HepG2 (cell line): ENCODE measurements around the gene CTDSP1. TPM values are rescaled to one million over a fixed set of nuclear protein-coding genes. Genes with fewer than 3 reads are reported as not detected.

Source experiments
- ARHGAP35 ChIP-seq: sonication (generic); formaldehyde crosslinking; IDR thresholded peaks from 2 replicates; pipeline ENCODE4 v1.9.0; 2022; ENCODE audit warnings: mild to moderate bottlenecking, inconsistent platforms, moderate library complexity, missing genetic modification reagents, borderline replicate concordance
- MAF1 ChIP-seq: sonication (generic); formaldehyde crosslinking; IDR thresholded peaks from 2 replicates; pipeline ENCODE4 v1.5.0; 2020; ENCODE audit warnings: missing genetic modification reagents, borderline replicate concordance
- MTA3 ChIP-seq: sonication (generic); formaldehyde crosslinking; IDR thresholded peaks from 2 replicates; pipeline ENCODE4 v1.4.0; 2020; ENCODE audit warnings: missing genetic modification reagents
- MZF1 ChIP-seq: sonication (generic); formaldehyde crosslinking; IDR thresholded peaks from 2 replicates; pipeline ENCODE4 v1.8.1; 2023; ENCODE audit warnings: mild to moderate bottlenecking, missing genetic modification reagents, borderline replicate concordance
- RBM39 ChIP-seq: fragments of 200-400 bp; formaldehyde crosslinking; IDR thresholded peaks from one replicate; pipeline ENCODE4 v1.6.1; 2018; ENCODE audit warnings: antibody characterized with exemption, mild to moderate bottlenecking, low read depth, low read length; ENCODE audit not compliant: poor library complexity, severe bottlenecking
- SAP130 ChIP-seq: IDR thresholded peaks from 2 replicates; pipeline ENCODE4 v1.6.1; 2016; ENCODE audit warnings: low read depth
- SRY ChIP-seq: sonication (generic); formaldehyde crosslinking; IDR thresholded peaks from 2 replicates; pipeline ENCODE4 v1.8.0; 2022; ENCODE audit warnings: mild to moderate bottlenecking, missing genetic modification reagents
- ZBTB3 ChIP-seq: sonication (generic); formaldehyde crosslinking; IDR thresholded peaks from 2 replicates; pipeline ENCODE4 v1.4.0; 2020; ENCODE audit warnings: low read depth, mild to moderate bottlenecking, moderate library complexity, missing genetic modification reagents, borderline replicate concordance
- ZBTB42 ChIP-seq: sonication (generic); formaldehyde crosslinking; IDR thresholded peaks from 2 replicates; pipeline ENCODE4 v1.5.0; 2020; ENCODE audit warnings: mild to moderate bottlenecking, missing genetic modification reagents
- ZHX1 ChIP-seq: sonication (generic); formaldehyde crosslinking; IDR thresholded peaks from 2 replicates; pipeline ENCODE4 v1.8.1; 2022; ENCODE audit warnings: low read depth, mild to moderate bottlenecking, missing genetic modification reagents
- ZNF205 ChIP-seq: IDR thresholded peaks from 2 replicates; pipeline ENCODE4 v1.6.1; 2018; ENCODE audit warnings: missing biosample characterization, missing genetic modification reagents
- ZNF33A ChIP-seq: sonication (generic); formaldehyde crosslinking; IDR thresholded peaks from 2 replicates; pipeline ENCODE4 v1.5.1; 2020; ENCODE audit warnings: missing genetic modification reagents, mild to moderate bottlenecking, moderate library complexity, borderline replicate concordance
- ZNF501 ChIP-seq: sonication (generic); formaldehyde crosslinking; IDR thresholded peaks from 2 replicates; pipeline ENCODE4 v1.5.1; 2020; ENCODE audit warnings: mild to moderate bottlenecking, moderate library complexity, missing genetic modification reagents
- ZNF563 ChIP-seq: sonication (generic); formaldehyde crosslinking; IDR thresholded peaks from 2 replicates; pipeline ENCODE4 v1.8.0; 2022; ENCODE audit warnings: mild to moderate bottlenecking, moderate library complexity, missing genetic modification reagents
- ZSCAN21 ChIP-seq: sonication (generic); formaldehyde crosslinking; IDR thresholded peaks from 2 replicates; pipeline ENCODE4 v1.8.0; 2022; ENCODE audit warnings: mild to moderate bottlenecking, missing genetic modification reagents, moderate library complexity, borderline replicate concordance
- ZXDC ChIP-seq: sonication (generic); formaldehyde crosslinking; IDR thresholded peaks from 2 replicates; pipeline ENCODE4 v1.5.0; 2020; ENCODE audit warnings: mild to moderate bottlenecking, missing genetic modification reagents
- polyA plus RNA-seq, 8 experiments: library from polyadenylated mRNA; depleted of rRNA in 3 of 8; stranded (reverse) in 7 of 8; unstranded in 1 of 8; fragments of >200 nt; fragmentation: Illumina TruSeq in 4 of 8; extraction: Trizol in 4 of 8; gene quantifications; 2 replicates each; pipeline versions ENCODE4 v1.2.1 to v1.2.3, GENCODE V29; 2011 to 2016; ENCODE audit warnings: low read depth in 4 of 8, missing spikeins in 1 of 8, mixed read lengths in 1 of 8; ENCODE audit not compliant: insufficient read depth in 1 of 8
- total RNA-seq, 5 experiments: library from RNA; depleted of rRNA; stranded (reverse); fragments of >200 nt; fragmentation: Illumina TruSeq; extraction: Trizol; gene quantifications; 2 replicates each; pipeline ENCODE4 v1.2.3, GENCODE V29; 2016; ENCODE audit warnings: low read depth in 1 of 5
- TF ChIP-seq, protein P1 (sequence below): sonication (generic); formaldehyde crosslinking; IDR thresholded peaks from 2 replicates; pipeline ENCODE4 v1.4.0; 2020; ENCODE audit warnings: mild to moderate bottlenecking, missing genetic modification reagents, borderline replicate concordance

The CTDSP1 gene
- total and polyA plus RNA-seq, 2 of the 13 experiments (the other 11 are each of a cell fraction or from before 2014, with no cell fraction given), result 91.0 to 268 TPM

- TF ChIP-seq, protein P1, sequence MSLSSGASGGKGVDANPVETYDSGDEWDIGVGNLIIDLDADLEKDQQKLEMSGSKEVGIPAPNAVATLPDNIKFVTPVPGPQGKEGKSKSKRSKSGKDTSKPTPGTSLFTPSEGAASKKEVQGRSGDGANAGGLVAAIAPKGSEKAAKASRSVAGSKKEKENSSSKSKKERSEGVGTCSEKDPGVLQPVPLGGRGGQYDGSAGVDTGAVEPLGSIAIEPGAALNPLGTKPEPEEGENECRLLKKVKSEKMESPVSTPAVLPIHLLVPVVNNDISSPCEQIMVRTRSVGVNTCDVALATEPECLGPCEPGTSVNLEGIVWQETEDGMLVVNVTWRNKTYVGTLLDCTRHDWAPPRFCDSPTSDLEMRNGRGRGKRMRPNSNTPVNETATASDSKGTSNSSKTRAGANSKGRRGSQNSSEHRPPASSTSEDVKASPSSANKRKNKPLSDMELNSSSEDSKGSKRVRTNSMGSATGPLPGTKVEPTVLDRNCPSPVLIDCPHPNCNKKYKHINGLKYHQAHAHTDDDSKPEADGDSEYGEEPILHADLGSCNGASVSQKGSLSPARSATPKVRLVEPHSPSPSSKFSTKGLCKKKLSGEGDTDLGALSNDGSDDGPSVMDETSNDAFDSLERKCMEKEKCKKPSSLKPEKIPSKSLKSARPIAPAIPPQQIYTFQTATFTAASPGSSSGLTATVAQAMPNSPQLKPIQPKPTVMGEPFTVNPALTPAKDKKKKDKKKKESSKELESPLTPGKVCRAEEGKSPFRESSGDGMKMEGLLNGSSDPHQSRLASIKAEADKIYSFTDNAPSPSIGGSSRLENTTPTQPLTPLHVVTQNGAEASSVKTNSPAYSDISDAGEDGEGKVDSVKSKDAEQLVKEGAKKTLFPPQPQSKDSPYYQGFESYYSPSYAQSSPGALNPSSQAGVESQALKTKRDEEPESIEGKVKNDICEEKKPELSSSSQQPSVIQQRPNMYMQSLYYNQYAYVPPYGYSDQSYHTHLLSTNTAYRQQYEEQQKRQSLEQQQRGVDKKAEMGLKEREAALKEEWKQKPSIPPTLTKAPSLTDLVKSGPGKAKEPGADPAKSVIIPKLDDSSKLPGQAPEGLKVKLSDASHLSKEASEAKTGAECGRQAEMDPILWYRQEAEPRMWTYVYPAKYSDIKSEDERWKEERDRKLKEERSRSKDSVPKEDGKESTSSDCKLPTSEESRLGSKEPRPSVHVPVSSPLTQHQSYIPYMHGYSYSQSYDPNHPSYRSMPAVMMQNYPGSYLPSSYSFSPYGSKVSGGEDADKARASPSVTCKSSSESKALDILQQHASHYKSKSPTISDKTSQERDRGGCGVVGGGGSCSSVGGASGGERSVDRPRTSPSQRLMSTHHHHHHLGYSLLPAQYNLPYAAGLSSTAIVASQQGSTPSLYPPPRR, result no peak
- TF ChIP-seq RBM39 (peak; percentile 85), ARHGAP35 (peak; percentile 47; the same call in 1 of the 2 replicates), SRY (no peak), ZXDC (peak; percentile 78; the same call in 1 of the 2 replicates), ZBTB42 (no peak), ZNF563 (CRISPR knock-in tag) (no peak; the same call in 1 of the 2 replicates), MTA3 (CRISPR knock-in tag) (no peak), ZNF33A (CRISPR knock-in tag) (no peak), ZSCAN21 (CRISPR knock-in tag) (no peak), MZF1 (CRISPR knock-in tag) (no peak), SAP130 (CRISPR knock-in tag) (no peak; the same call in 1 of the 2 replicates), ZNF501 (peak; percentile 1), MAF1 (CRISPR knock-in tag) (0 out of 2 replicates have a peak, but pooled peaks have one; percentile 1), ZBTB3 (no peak), ZNF205 (CRISPR knock-in tag) (peak; percentile 34; the same call in 1 of the 2 replicates), ZHX1 (CRISPR knock-in tag) (no peak)
These were observed 680 bp downstream of the CTDSP1 start (continued) for GRCh38 chr2:218400167-218400929.
